Prostate gland (tissue), 2 donors: Measurements from ENCODE around the gene GLS. TPM values are rescaled to one million over a fixed set of nuclear protein-coding genes. Genes with fewer than 3 reads are reported as not detected.
A peak's percentile ranks its signal among the peaks of the same experiment; 100 is the strongest.

Experiments
- DNase-seq: peaks from one replicate; pipeline ENCODE4 v3.0.0-alpha.2; 2019; ENCODE audit warnings: low spot score
- H3K27ac ChIP-seq, 2 donors: fragments of 200-600 bp; sonication (generic); 2 replicates each; pipeline ENCODE4 v1.5.1; 2017 to 2019
- H3K27me3 ChIP-seq: fragments of 200-600 bp; sonication (generic); replicated peaks from 2 replicates; pipeline ENCODE4 v1.5.1; 2019; ENCODE audit not compliant: insufficient read depth
- H3K36me3 ChIP-seq, 2 donors: fragments of 200-600 bp; sonication (generic); 1 replicate in 1 of 2; 2 replicates in 1 of 2; pipeline versions ENCODE4 v1.5.1 to v1.8.1; 2017 to 2019
- H3K4me1 ChIP-seq: fragments of 200-600 bp; sonication (generic); replicated peaks from 2 replicates; pipeline ENCODE4 v1.5.1; 2019
- H3K4me3 ChIP-seq, 2 donors: fragments of 200-600 bp; sonication (generic); 2 replicates each; pipeline ENCODE4 v1.5.1; 2017 to 2019
- H3K9me3 ChIP-seq: fragments of 200-600 bp; sonication (generic); 2 replicates; pipeline ENCODE4 v1.5.1; 2017
- CTCF ChIP-seq, 4 experiments: fragments of 200-600 bp in 2 of 4; fragments of 450-650 bp in 2 of 4; sonication (generic) in 2 of 4; IDR thresholded peaks; 1 replicate in 3 of 4; 2 replicates in 1 of 4; pipeline ENCODE4 v1.5.1; 2016 to 2019; ENCODE audit warnings: antibody characterized with exemption in 4 of 4, mild to moderate bottlenecking in 2 of 4, moderate library complexity in 2 of 4
- POLR2A ChIP-seq: fragments of 450-650 bp; IDR thresholded peaks from one replicate; pipeline ENCODE4 v1.6.1; 2016; ENCODE audit warnings: antibody characterized with exemption, mild to moderate bottlenecking
- POLR2AphosphoS5 ChIP-seq: sonication (generic); formaldehyde crosslinking; IDR thresholded peaks from one replicate; pipeline ENCODE4 v1.6.1; 2017; ENCODE audit warnings: antibody characterized with exemption
- WGBS: methylation state at CpG from one replicate; pipeline ENCODE4 v1.1.5; 2018; 5-methylcytosine and 5-hydroxymethylcytosine counted together
- intact Hi-C: fragments of 100-400 bp; cut with DNase I; formaldehyde crosslinking; loops from one replicate; pipeline ENCODE4 v1.14.2; 2022
- total RNA-seq, 2 donors: library from RNA; depleted of rRNA; stranded (reverse); fragments of >200 nt; gene quantifications; one replicate each; pipeline ENCODE4 v1.1.0, GENCODE V29; 2016

GLS gene
- total RNA-seq, 2 donors from 2014 or later = 30.6 to 74.9 TPM

GRCh38 chr2:190964170-190964795 is 83.7 kb downstream of the GLS start:
- Histone ChIP-seq H3K4me3 (no peak overlapping the region), H3K27me3 (no peaks in the 10 kb centered on the region), H3K9me3 (no peaks in the 10 kb centered on the region), H3K27ac (peak overlapping the region in 1 of 2 donors; percentile 41), H3K4me1 (peaks cover 2% of the 10 kb centered on the region), H3K36me3 (peaks cover 0 to 2% of the 10 kb centered on the region in 2 donors)
- WGBS = 79% methylated on average over 6 of the region's 6 CpGs
- no peak for TF ChIP-seq CTCF (IDR thresholded peaks at IDR 0.05)
- TF ChIP-seq POLR2AphosphoS5 = no peak
- no peak for TF ChIP-seq POLR2A
- no peak for DNase-seq
- intact Hi-C loops = no loop called here

GRCh38 chr2:190965580-190966222 is 85.1 kb downstream of the GLS start:
- H3K27me3 ChIP-seq = no peaks in the 10 kb centered on the region
- peaks cover 7 to 8% of the 10 kb centered on the region in 2 donors for H3K36me3 ChIP-seq
- DNase-seq = no peak
- intact Hi-C loops = no loop called here
- H3K4me1 ChIP-seq = peaks cover 2% of the 10 kb centered on the region
- peak overlapping the region in 1 of 2 donors; percentile 41 for H3K27ac ChIP-seq
- WGBS = 78% methylated on average over 2 of the region's 2 CpGs
- H3K9me3 ChIP-seq = no peaks in the 10 kb centered on the region
- TF ChIP-seq POLR2AphosphoS5 (no peak), CTCF (IDR thresholded peaks at IDR 0.05) (no peak), POLR2A (no peak)
- no peak overlapping the region for H3K4me3 ChIP-seq

GRCh38 chr2:190968522-190968921 is 87.9 kb downstream of the GLS start:
- intact Hi-C loops = no loop called here
- no peak for DNase-seq
- no peaks in the 10 kb centered on the region for H3K27me3 ChIP-seq
- peaks cover 2% of the 10 kb centered on the region for H3K4me1 ChIP-seq
- H3K27ac ChIP-seq = no peak overlapping the region
- H3K36me3 ChIP-seq = peaks cover 7 to 8% of the 10 kb centered on the region in 2 donors
- H3K9me3 ChIP-seq = no peaks in the 10 kb centered on the region
- TF ChIP-seq POLR2AphosphoS5 (no peak), POLR2A (no peak), CTCF (IDR thresholded peaks at IDR 0.05) (no peak)
- H3K4me3 ChIP-seq = no peak overlapping the region
- WGBS = 84% methylated on average over 2 of the region's 2 CpGs

- Histone ChIP-seq H3K36me3 (peaks cover 8 to 14% of the 10 kb centered on the region in 2 donors), H3K27me3 (no peaks in the 10 kb centered on the region), H3K27ac (no peak overlapping the region), H3K4me1 (peaks cover 2% of the 10 kb centered on the region), H3K4me3 (no peak overlapping the region), H3K9me3 (no peaks in the 10 kb centered on the region)
- WGBS = 87% methylated on average over 3 of the region's 3 CpGs
- intact Hi-C loops = no loop called here
- DNase-seq = no peak
- TF ChIP-seq POLR2A = no peak
- TF ChIP-seq CTCF (IDR thresholded peaks at IDR 0.05) = no peak
- no peak for TF ChIP-seq POLR2AphosphoS5
These were observed 89.5 kb downstream of the GLS start for GRCh38 chr2:190970160-190970559.
